SIG-M5 treated with dmso at 0.1 percent for 504 hours (cell line): ENCODE results near the gene KLHL21.

Experiments
- DNase-seq: peaks from one replicate; lab custom pipeline; 2025; ENCODE audit not compliant: unreplicated experiment; lab: John Stamatoyannopoulos, UW

KLHL21 gene

GRCh38 chr1:6554907-6555778 lies 47.5 kb downstream of the KLHL21 start, which contains the start of gene TAS1R1:
Gene TAS1R1 (plus strand): TSS chr1:6555307. CDS start chr1:6555374, 67 bp downstream.
- DNase-seq = no peak

- DNase-seq = peak; percentile 81
Measured at GRCh38 chr1:6554031-6554906, 48.4 kb downstream of the KLHL21 start, which contains the start of gene NOL9. Gene NOL9 (minus strand): TSS chr1:6554513. CDS start chr1:6554502, 11 bp downstream.

- no peak for DNase-seq
Measured at GRCh38 chr1:6547301-6547700, 55.4 kb downstream of the KLHL21 start.

DNA sequence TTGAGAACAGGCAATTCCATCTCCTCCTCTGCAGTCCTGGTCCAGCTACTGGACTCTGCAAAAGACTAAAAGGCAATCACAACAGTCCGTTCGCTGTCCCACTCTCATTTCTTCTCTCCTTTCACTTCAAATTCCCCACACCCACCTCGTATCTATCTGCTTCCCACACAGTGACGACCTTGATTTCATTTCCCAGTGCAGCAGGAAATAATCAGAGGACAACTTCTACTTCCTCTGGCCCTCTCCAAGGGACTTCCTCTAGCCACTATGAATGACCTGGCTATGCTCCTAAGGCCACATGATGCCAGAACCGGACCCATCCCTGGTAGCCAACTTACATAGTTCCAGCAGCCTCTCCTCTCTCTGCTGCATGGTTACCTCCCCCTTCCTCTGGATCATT lies 56.3 kb downstream of the KLHL21 start:
- no peak for DNase-seq

DNA sequence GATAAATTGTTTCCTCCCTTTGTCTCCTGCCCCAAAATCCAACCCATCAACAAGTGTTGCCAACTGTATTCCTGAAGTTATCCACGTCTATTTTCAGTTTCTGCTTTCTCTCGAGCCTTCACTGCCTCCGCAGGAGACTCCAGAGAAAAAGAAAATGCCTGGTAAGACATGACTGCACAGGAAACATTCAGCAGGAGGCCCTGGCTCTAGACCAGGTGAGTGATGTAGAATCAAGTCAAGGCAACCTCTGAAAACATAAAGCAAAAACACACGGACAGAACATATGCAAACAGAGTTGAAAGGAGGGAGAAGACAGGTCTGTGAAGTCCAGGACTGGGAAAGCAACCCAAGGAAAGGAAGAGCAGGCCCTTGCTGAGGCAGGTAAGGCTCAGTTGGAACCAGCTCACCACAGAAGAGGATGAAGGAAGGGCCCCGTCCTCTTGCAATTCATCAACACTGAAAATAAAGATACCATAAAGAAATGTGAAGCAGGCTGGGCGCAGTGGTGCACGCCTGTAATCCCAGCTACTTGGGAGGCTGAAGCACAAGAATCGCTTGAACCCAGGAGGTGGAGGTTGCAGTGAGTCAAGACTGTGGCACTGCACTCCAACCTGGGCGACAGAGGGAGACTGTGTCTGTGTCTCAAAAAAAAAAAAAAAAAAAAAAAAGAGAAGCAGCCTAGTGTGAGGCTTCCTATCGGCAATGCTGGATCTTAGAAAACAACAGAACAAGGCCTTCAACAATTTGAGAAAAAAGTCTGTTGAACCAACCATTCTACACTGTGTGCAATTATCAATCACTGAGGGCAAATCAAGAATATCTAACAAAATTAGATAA lies 57.2 kb downstream of the KLHL21 start:
- no peak for DNase-seq

DNA sequence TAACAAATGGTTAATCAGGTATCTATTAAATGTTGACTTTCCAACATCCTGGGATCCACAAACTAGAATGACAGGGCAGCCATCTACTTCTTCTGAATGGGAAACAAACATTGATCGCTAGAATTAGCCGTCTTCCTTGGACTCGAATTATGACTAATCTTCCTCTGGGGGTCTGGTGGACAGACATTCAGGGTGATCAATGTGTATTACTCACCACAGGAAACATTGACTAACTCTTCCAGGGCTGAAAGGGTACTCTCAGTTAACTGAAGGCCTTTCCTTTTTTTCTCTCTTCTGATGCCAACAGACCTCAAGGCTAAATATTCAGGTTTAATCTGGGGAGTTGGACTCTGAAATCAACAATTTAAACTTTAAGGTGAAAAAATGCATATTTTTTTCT lies 57.8 kb downstream of the KLHL21 start:
- DNase-seq = no peak
